B cell (primary cell): ENCODE results near the gene FNDC4. TPM values are rescaled to one million over a fixed set of nuclear protein-coding genes. Genes with fewer than 3 reads are reported as not detected.

Experiments used
- ATAC-seq: fragments of 200-7000 bp; cut with Tn5 transposase; one replicate; pipeline ENCODE4 v1.10.0; 2021; ENCODE audit warnings: low read depth, mild to moderate bottlenecking, moderate number of reproducible peaks, moderate library complexity
- CTCF ChIA-PET: fragments of 350-600 bp; sonication (Branson Sonifier 250); formaldehyde crosslinking; loops from one replicate; lab custom pipeline; 2021; ENCODE audit warnings: antibody characterized with exemption, inconsistent platforms; lab: Charles Lee
- POLR2A ChIA-PET: fragments of 350-600 bp; sonication (Branson Sonifier 250); formaldehyde crosslinking; loops from one replicate; lab custom pipeline; 2021; ENCODE audit warnings: antibody characterized with exemption; lab: Charles Lee
- DNase-seq: peaks from one replicate; pipeline ENCODE4 v3.0.0; 2013
- H2AFZ ChIP-seq: 2 replicates; pipeline ENCODE4 v1.6.1; 2012; ENCODE audit warnings: mild to moderate bottlenecking, low read depth, low read length; ENCODE audit not compliant: insufficient read depth, poor library complexity, severe bottlenecking
- H3K27ac ChIP-seq, 2 donors: 1 replicate in 1 of 2; 2 replicates in 1 of 2; pipeline ENCODE4 v1.5.1; 2012 to 2013; ENCODE audit warnings: low read length in 2 of 2, mild to moderate bottlenecking in 2 of 2, moderate library complexity in 1 of 2
- H3K27me3 ChIP-seq, 4 experiments: fragments of 200-600 bp in 1 of 4; sonication (generic) in 1 of 4; replicated peaks in 1 of 4; 1 replicate in 2 of 4; 2 replicates in 2 of 4; pipeline versions ENCODE4 v1.6.1 to v1.7.0; 2013 to 2016; ENCODE audit warnings: low read length in 3 of 4, mild to moderate bottlenecking in 2 of 4, mixed read lengths in 1 of 4, moderate library complexity in 1 of 4; ENCODE audit not compliant: insufficient read depth in 4 of 4, control insufficient read depth in 3 of 4; ENCODE audit errors: control extremely low read depth in 1 of 4
- H3K36me3 ChIP-seq, 2 experiments: replicated peaks in 1 of 2; 1 replicate in 1 of 2; 2 replicates in 1 of 2; pipeline versions ENCODE4 v1.6.1 to v1.7.1; 2013; ENCODE audit warnings: low read length in 1 of 2; ENCODE audit not compliant: insufficient read depth in 2 of 2, control insufficient read depth in 1 of 2; ENCODE audit errors: control extremely low read depth in 1 of 2, extremely low read depth in 1 of 2
- H3K4me1 ChIP-seq, 2 donors: fragments of 200-600 bp in 1 of 2; sonication (generic) in 1 of 2; 1 replicate in 1 of 2; 2 replicates in 1 of 2; pipeline versions ENCODE4 v1.5.1 to v1.6.1; 2013 to 2017; ENCODE audit warnings: low read length in 2 of 2; ENCODE audit not compliant: control insufficient read depth in 2 of 2, insufficient read depth in 2 of 2
- H3K4me2 ChIP-seq: replicated peaks from 2 replicates; pipeline ENCODE3; 2012; ENCODE audit warnings: mild to moderate bottlenecking, low read depth, low read length; ENCODE audit not compliant: poor library complexity, severe bottlenecking
- H3K4me3 ChIP-seq, 5 experiments: fragments of 200-600 bp in 1 of 5; sonication (generic) in 1 of 5; 1 replicate in 3 of 5; 2 replicates in 2 of 5; pipeline versions ENCODE4 v1.5.1 to v1.7.0; 2011 to 2016; ENCODE audit warnings: low read length in 4 of 5, mild to moderate bottlenecking in 4 of 5, low read depth in 2 of 5, control low read depth in 1 of 5, moderate library complexity in 1 of 5; ENCODE audit not compliant: insufficient read depth in 1 of 5; ENCODE audit errors: control extremely low read depth in 1 of 5, extremely low read depth in 1 of 5
- H3K79me2 ChIP-seq: fragments of 200-600 bp; sonication (generic); one replicate; pipeline ENCODE4 v1.6.0; 2016; ENCODE audit warnings: low read length; ENCODE audit not compliant: control insufficient read depth, insufficient read depth
- H3K9ac ChIP-seq: fragments of 200-600 bp; sonication (generic); 2 replicates; pipeline ENCODE4 v1.6.1; 2017; ENCODE audit warnings: mild to moderate bottlenecking, low read length, moderate library complexity
- H3K9me3 ChIP-seq, 3 donors: one replicate each; pipeline versions ENCODE4 v1.6.1 to v1.7.1; 2013; ENCODE audit warnings: low read length in 2 of 3; ENCODE audit not compliant: control insufficient read depth in 2 of 3, insufficient read depth in 1 of 3; ENCODE audit errors: control extremely low read depth in 1 of 3
- H4K20me1 ChIP-seq: 2 replicates; pipeline ENCODE4 v1.6.0; 2012; ENCODE audit warnings: mild to moderate bottlenecking, low read length; ENCODE audit not compliant: insufficient read depth, control insufficient read depth, poor library complexity, severe bottlenecking
- H3K27ac Mint-ChIP-seq: one replicate; pipeline ENCODE4 v1.8.0; 2021; ENCODE audit warnings: mixed read lengths
- H3K27me3 Mint-ChIP-seq: one replicate; pipeline ENCODE4 v1.8.0; 2021; ENCODE audit warnings: mixed read lengths
- H3K4me1 Mint-ChIP-seq: one replicate; pipeline ENCODE4 v1.8.0; 2021; ENCODE audit warnings: mixed read lengths
- H3K4me3 Mint-ChIP-seq: one replicate; pipeline ENCODE4 v1.8.0; 2021; ENCODE audit warnings: mixed read lengths
- H3K9me3 Mint-ChIP-seq: one replicate; pipeline ENCODE4 v1.8.0; 2022; ENCODE audit warnings: mixed read lengths; ENCODE audit not compliant: insufficient read depth
- CTCF ChIP-seq: fragments of 200-600 bp; IDR thresholded peaks from one replicate; pipeline ENCODE4 v1.8.0; 2022; ENCODE audit warnings: antibody characterized with exemption, mild to moderate bottlenecking
- EZH2 ChIP-seq: IDR thresholded peaks from 2 replicates; pipeline ENCODE4 v1.6.1; 2012; ENCODE audit warnings: borderline replicate concordance, low read depth, mild to moderate bottlenecking, moderate library complexity, low read length; ENCODE audit not compliant: insufficient read depth, poor library complexity, severe bottlenecking
- WGBS: methylation state at CpG from one replicate; pipeline ENCODE4 v1.1.5; 2013; ENCODE audit warnings: missing lambda C conversion rate; ENCODE audit not compliant: insufficient coverage; 5-methylcytosine and 5-hydroxymethylcytosine counted together
- intact Hi-C: fragments of 100-400 bp; cut with micrococcal nuclease; formaldehyde crosslinking; loops from one replicate; pipeline ENCODE4 v1.10.0; 2022
- polyA plus RNA-seq: library from polyadenylated mRNA; depleted of rRNA; stranded (reverse); fragments of >200 nt; gene quantifications from 2 replicates; pipeline ENCODE4 v1.2.3, GENCODE V29; 2012
- total RNA-seq, 2 donors: library from RNA; stranded (reverse); fragments of 120-200 nt in 1 of 2; gene quantifications; 1 replicate in 1 of 2; 2 replicates in 1 of 2; pipeline versions ENCODE4 v1.2.3 to v1.2.4, GENCODE V29; 2013 to 2022

The FNDC4 gene
- total and polyA plus RNA-seq, 2 donors (not counting 1 experiment from before 2014, with no cell fraction given): 0.31 TPM; not detected in 1

- Histone ChIP-seq H3K9ac (no peak overlapping the region), H3K4me3 (no peak overlapping the region), H4K20me1 (no peaks in the 10 kb centered on the region), H3K27me3 (peaks cover 0 to 58% (median 39%) of the 10 kb centered on the region in 4 experiments), H3K36me3 (no peaks in the 10 kb centered on the region), H2AFZ (no peak overlapping the region), H3K27ac (no peak overlapping the region), H3K9me3 (peaks cover 0 to 6% (median 0%) of the 10 kb centered on the region in 3 donors), H3K4me1 (peaks cover 10 to 18% of the 10 kb centered on the region in 2 donors), H3K79me2 (no peaks in the 10 kb centered on the region), H3K4me2 (no peak overlapping the region)
- Mint-ChIP-seq H3K27ac (no peak overlapping the region), H3K9me3 (no peaks in the 10 kb centered on the region), H3K4me3 (no peak overlapping the region), H3K4me1 (peaks cover 10% of the 10 kb centered on the region), H3K27me3 (peaks cover 61% of the 10 kb centered on the region)
- TF ChIP-seq CTCF (no peak), EZH2 (no peak)
- no peak for ATAC-seq
- no peak for DNase-seq
- ChIA-PET POLR2A (no interaction called here), CTCF (no interaction called here)
- 90% methylated on average over 3 of the region's 4 CpGs for WGBS
- intact Hi-C loops: no loop called here
Measured at GRCh38 chr2:27497288-27497627, 2.3 kb upstream of the FNDC4 start.

GRCh38 chr2:27496357-27497287 lies 1.6 kb upstream of the FNDC4 start, which contains the start of gene GCKR:
GCKR (plus strand) TSS chr2:27496839; CDS start chr2:27496905, 66 bp downstream.
- ChIA-PET POLR2A (no interaction called here), CTCF (no interaction called here)
- peak within 1 kb of the TSS; percentile 82 for H3K4me3 Mint-ChIP-seq
- peaks cover 10% of the 10 kb centered on the region for H3K4me1 Mint-ChIP-seq
- intact Hi-C loops: no loop called here
- peak; percentile 21 for DNase-seq
- H3K9ac ChIP-seq: no peak within 1 kb of the TSS
- no peak within 1 kb of the TSS for H3K27ac ChIP-seq
- peaks cover 0 to 58% (median 39%) of the 10 kb centered on the region in 4 experiments for H3K27me3 ChIP-seq
- peaks cover 60% of the 10 kb centered on the region for H3K27me3 Mint-ChIP-seq
- no peak for TF ChIP-seq EZH2
- TF ChIP-seq CTCF: no peak
- no peaks in the 10 kb centered on the region for H3K36me3 ChIP-seq
- no peaks in the 10 kb centered on the region for H3K79me2 ChIP-seq
- no peak within 1 kb of the TSS for H2AFZ ChIP-seq
- ATAC-seq: no peak
- 75% methylated on average over 10 of the region's 12 CpGs for WGBS
- H4K20me1 ChIP-seq: no peaks in the 10 kb centered on the region
- H3K9me3 ChIP-seq: peaks cover 0 to 6% (median 0%) of the 10 kb centered on the region in 3 donors
- H3K4me1 ChIP-seq: peaks cover 10 to 18% of the 10 kb centered on the region in 2 donors
- H3K9me3 Mint-ChIP-seq: no peaks in the 10 kb centered on the region
- H3K27ac Mint-ChIP-seq: no peak within 1 kb of the TSS
- H3K4me3 ChIP-seq: no peak within 1 kb of the TSS
- no peak within 1 kb of the TSS for H3K4me2 ChIP-seq
